ENCODE data around the gene GARS1. TPM values are rescaled to one million over a fixed set of nuclear protein-coding genes. Genes with fewer than 3 reads are reported as not detected.

Gene GARS1
- total RNA-seq, 1 donor from 2014 or later = 517 TPM

DNA sequence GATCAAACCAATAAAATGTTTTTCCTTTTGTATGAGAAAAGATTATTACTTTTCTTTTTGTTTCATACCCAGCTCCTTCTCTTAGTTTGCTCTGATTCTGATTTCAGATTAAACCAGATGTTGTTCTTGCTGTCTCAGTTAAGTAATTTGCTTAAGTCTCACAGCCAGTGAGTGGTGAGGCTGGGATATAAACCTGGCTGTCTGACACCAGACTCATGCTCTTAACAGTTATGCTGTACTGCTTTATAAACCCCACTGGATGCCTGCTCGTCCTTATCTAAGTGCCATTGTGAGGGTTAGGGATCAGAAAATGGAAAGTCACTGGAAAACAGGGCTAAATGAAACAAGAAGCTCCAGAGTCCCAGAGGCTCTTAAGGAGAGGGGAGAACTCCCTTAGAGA lies 24.3 kb downstream of the GARS1 start:
- Histone ChIP-seq H3K27ac (ENCODE audit: low read depth, low read length) (no peak overlapping the region), H3K9me3 (ENCODE audit: insufficient read depth, low read depth, low read length) (no peaks in the 10 kb centered on the region), H3K4me2 (ENCODE audit: low read length) (no peak overlapping the region), H3K36me3 (ENCODE audit: insufficient read depth, low read length) (peaks cover 82% of the 10 kb centered on the region), H3K9ac (ENCODE audit: low read length) (no peak overlapping the region), H2AFZ (ENCODE audit: low read depth, low read length) (no peak overlapping the region), H3K79me2 (ENCODE audit: insufficient read depth, low read length) (peaks cover 60% of the 10 kb centered on the region), H3K27me3 (ENCODE audit: insufficient read depth, low read length) (no peaks in the 10 kb centered on the region), H3K4me3 (ENCODE audit: insufficient read depth, low read depth, low read length) (no peak overlapping the region), H3K4me1 (ENCODE audit: insufficient read depth, low read length) (no peaks in the 10 kb centered on the region), H4K20me1 (ENCODE audit: insufficient read depth, low read length) (peaks cover 75% of the 10 kb centered on the region)
- Mint-ChIP-seq H3K9me3 (ENCODE audit: unreplicated experiment) (no peaks in the 10 kb centered on the region), H3K27me3 (ENCODE audit: low read depth, unreplicated experiment) (no peaks in the 10 kb centered on the region), H3K4me1 (ENCODE audit: low read depth, unreplicated experiment) (peaks cover 4% of the 10 kb centered on the region), H3K4me3 (ENCODE audit: unreplicated experiment) (no peak overlapping the region), H3K27ac (ENCODE audit: unreplicated experiment) (no peak overlapping the region), H3K36me3 (ENCODE audit: low read depth, unreplicated experiment) (peaks cover 30% of the 10 kb centered on the region)
- no peak for FAIRE-seq
- TF ChIP-seq, protein P1, sequence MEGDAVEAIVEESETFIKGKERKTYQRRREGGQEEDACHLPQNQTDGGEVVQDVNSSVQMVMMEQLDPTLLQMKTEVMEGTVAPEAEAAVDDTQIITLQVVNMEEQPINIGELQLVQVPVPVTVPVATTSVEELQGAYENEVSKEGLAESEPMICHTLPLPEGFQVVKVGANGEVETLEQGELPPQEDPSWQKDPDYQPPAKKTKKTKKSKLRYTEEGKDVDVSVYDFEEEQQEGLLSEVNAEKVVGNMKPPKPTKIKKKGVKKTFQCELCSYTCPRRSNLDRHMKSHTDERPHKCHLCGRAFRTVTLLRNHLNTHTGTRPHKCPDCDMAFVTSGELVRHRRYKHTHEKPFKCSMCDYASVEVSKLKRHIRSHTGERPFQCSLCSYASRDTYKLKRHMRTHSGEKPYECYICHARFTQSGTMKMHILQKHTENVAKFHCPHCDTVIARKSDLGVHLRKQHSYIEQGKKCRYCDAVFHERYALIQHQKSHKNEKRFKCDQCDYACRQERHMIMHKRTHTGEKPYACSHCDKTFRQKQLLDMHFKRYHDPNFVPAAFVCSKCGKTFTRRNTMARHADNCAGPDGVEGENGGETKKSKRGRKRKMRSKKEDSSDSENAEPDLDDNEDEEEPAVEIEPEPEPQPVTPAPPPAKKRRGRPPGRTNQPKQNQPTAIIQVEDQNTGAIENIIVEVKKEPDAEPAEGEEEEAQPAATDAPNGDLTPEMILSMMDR (IDR thresholded peaks at IDR 0.05; ENCODE audit: insufficient read depth, low read depth, low read length) = no peak
- TF ChIP-seq EZH2 (IDR thresholded peaks at IDR 0.05; ENCODE audit: insufficient read depth, low read length) = no peak
- DNase-seq (ENCODE audit: low read depth) = no peak

DNA sequence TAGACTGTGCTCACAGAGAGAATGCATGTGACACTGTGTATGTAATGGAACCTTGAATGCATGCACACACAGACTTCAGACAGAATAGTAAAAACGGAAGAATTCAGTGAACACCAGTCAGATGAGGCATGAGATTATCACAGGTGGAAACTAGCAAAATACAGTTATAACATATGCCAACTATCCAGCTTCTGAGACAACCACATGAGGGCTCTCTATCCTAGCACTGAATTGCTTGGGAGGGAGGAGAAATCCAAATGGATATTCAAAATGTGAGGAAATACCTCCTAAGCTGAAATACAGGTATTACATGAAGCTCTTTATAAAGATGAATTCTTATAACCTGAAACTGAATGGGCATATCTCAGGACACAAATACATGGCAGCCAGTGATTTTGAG lies 30.6 kb downstream of the GARS1 start:
- Mint-ChIP-seq H3K27me3 (ENCODE audit: low read depth, unreplicated experiment) (no peaks in the 10 kb centered on the region), H3K9me3 (ENCODE audit: unreplicated experiment) (no peaks in the 10 kb centered on the region), H3K36me3 (ENCODE audit: low read depth, unreplicated experiment) (peaks cover 34% of the 10 kb centered on the region), H3K4me1 (ENCODE audit: low read depth, unreplicated experiment) (no peaks in the 10 kb centered on the region), H3K4me3 (ENCODE audit: unreplicated experiment) (no peak overlapping the region), H3K27ac (ENCODE audit: unreplicated experiment) (no peak overlapping the region)
- Histone ChIP-seq H3K36me3 (ENCODE audit: insufficient read depth, low read length) (peaks cover 63% of the 10 kb centered on the region), H3K27me3 (ENCODE audit: insufficient read depth, low read length) (no peaks in the 10 kb centered on the region), H3K79me2 (ENCODE audit: insufficient read depth, low read length) (peaks cover 8% of the 10 kb centered on the region), H2AFZ (ENCODE audit: low read depth, low read length) (no peak overlapping the region), H4K20me1 (ENCODE audit: insufficient read depth, low read length) (peaks cover 55% of the 10 kb centered on the region), H3K4me2 (ENCODE audit: low read length) (no peak overlapping the region), H3K4me1 (ENCODE audit: insufficient read depth, low read length) (no peaks in the 10 kb centered on the region), H3K4me3 (ENCODE audit: insufficient read depth, low read depth, low read length) (no peak overlapping the region), H3K9me3 (ENCODE audit: insufficient read depth, low read depth, low read length) (no peaks in the 10 kb centered on the region), H3K27ac (ENCODE audit: low read depth, low read length) (no peak overlapping the region), H3K9ac (ENCODE audit: low read length) (no peak overlapping the region)
- no peak for TF ChIP-seq EZH2 (IDR thresholded peaks at IDR 0.05; ENCODE audit: insufficient read depth, low read length)
- TF ChIP-seq, protein P1 (IDR thresholded peaks at IDR 0.05; ENCODE audit: insufficient read depth, low read depth, low read length) = no peak
- DNase-seq (ENCODE audit: low read depth) = no peak
- no peak for FAIRE-seq

DNA sequence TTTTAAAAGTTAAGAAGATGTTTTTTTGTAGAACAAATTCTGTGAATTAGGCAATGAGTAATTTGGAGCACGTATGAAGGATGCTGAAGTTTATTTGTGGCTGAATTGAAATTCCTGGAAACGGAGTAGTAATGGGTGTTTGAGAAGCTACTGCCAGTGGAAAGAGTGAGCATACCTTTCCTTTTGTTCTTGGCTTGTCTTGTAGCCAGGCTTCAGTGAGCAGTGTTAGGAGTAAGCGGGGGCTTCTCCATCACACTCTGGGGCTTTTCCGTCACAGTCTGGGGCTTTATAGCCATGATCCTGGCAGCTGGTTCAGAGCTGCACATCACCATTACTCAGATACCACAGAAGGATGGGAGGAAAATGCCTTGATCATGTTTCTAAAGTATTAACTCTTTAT lies 32.3 kb downstream of the GARS1 start:
- Histone ChIP-seq H3K9ac (ENCODE audit: low read length) (no peak overlapping the region), H2AFZ (ENCODE audit: low read depth, low read length) (no peak overlapping the region), H3K79me2 (ENCODE audit: insufficient read depth, low read length) (peaks cover 4% of the 10 kb centered on the region), H3K27ac (ENCODE audit: low read depth, low read length) (no peak overlapping the region), H3K36me3 (ENCODE audit: insufficient read depth, low read length) (peaks cover 61% of the 10 kb centered on the region), H3K9me3 (ENCODE audit: insufficient read depth, low read depth, low read length) (no peaks in the 10 kb centered on the region), H3K4me1 (ENCODE audit: insufficient read depth, low read length) (no peaks in the 10 kb centered on the region), H3K4me2 (ENCODE audit: low read length) (no peak overlapping the region), H4K20me1 (ENCODE audit: insufficient read depth, low read length) (peaks cover 57% of the 10 kb centered on the region), H3K27me3 (ENCODE audit: insufficient read depth, low read length) (no peaks in the 10 kb centered on the region), H3K4me3 (ENCODE audit: insufficient read depth, low read depth, low read length) (no peak overlapping the region)
- TF ChIP-seq, protein P1 (IDR thresholded peaks at IDR 0.05; ENCODE audit: insufficient read depth, low read depth, low read length) = no peak
- TF ChIP-seq EZH2 (IDR thresholded peaks at IDR 0.05; ENCODE audit: insufficient read depth, low read length) = no peak
- Mint-ChIP-seq H3K27me3 (ENCODE audit: low read depth, unreplicated experiment) (no peaks in the 10 kb centered on the region), H3K4me1 (ENCODE audit: low read depth, unreplicated experiment) (no peaks in the 10 kb centered on the region), H3K9me3 (ENCODE audit: unreplicated experiment) (no peaks in the 10 kb centered on the region), H3K4me3 (ENCODE audit: unreplicated experiment) (no peak overlapping the region), H3K27ac (ENCODE audit: unreplicated experiment) (no peak overlapping the region), H3K36me3 (ENCODE audit: low read depth, unreplicated experiment) (peaks cover 30% of the 10 kb centered on the region)
- DNase-seq (ENCODE audit: low read depth) = no peak
- no peak for FAIRE-seq
